GM13976 (cell line): ENCODE data around the gene ABLIM1.
A peak's percentile ranks its signal among the peaks of the same experiment; 100 is the strongest.

Experiments used
- DNase-seq: peaks from one replicate; pipeline ENCODE4 v3.0.0; 2012; ENCODE audit warnings: low spot score
- CTCF ChIP-seq: IDR thresholded peaks from 2 replicates; pipeline ENCODE4 v1.5.1; 2012; ENCODE audit warnings: borderline replicate concordance, mild to moderate bottlenecking; ENCODE audit not compliant: insufficient read depth; ENCODE audit errors: extremely low read depth, missing control alignments, control extremely low read depth
- in situ Hi-C: fragments of 300-500 bp; cut with MboI; formaldehyde crosslinking; loops from one replicate; pipeline ENCODE4 v1.12.0; 2022; ENCODE audit warnings: low sequenced_read_pairs, mixed read lengths, inconsistent platforms; ENCODE audit not compliant: unreplicated experiment

Gene ABLIM1

GRCh38 chr10:114618722-114619121 is 39.4 kb downstream of the ABLIM1 start:
- no peak for TF ChIP-seq CTCF

GRCh38 chr10:114616516-114616915 is 41.6 kb downstream of the ABLIM1 start:
- TF ChIP-seq CTCF: no peak
- in situ Hi-C loops: no loop called here
- no peak for DNase-seq

More at GRCh38 chr10:114618722-114619121, 39.4 kb downstream of the ABLIM1 start:
- DNase-seq: no peak
- in situ Hi-C loops: no loop called here

GRCh38 chr10:114616103-114616502 is 42.0 kb downstream of the ABLIM1 start:
- no peak for DNase-seq
- no peak for TF ChIP-seq CTCF
- in situ Hi-C loops: no loop called here

GRCh38 chr10:114615600-114616007 is 42.5 kb downstream of the ABLIM1 start:
- TF ChIP-seq CTCF: no peak
- peak; percentile 43 for DNase-seq
- in situ Hi-C loops: no loop called here

GRCh38 chr10:114613237-114613979 is 44.7 kb downstream of the ABLIM1 start:
- TF ChIP-seq CTCF: no peak
- in situ Hi-C loops: no loop called here
- no peak for DNase-seq

- DNase-seq: no peak
- in situ Hi-C loops: no loop called here
- TF ChIP-seq CTCF: no peak
These were observed 46.5 kb downstream of the ABLIM1 start for GRCh38 chr10:114611617-114612016.
